ENCODE data around the gene LGALS3BP.

LGALS3BP gene

GRCh38 chr17:78966123-78966813, 13.5 kb downstream of the LGALS3BP start:
- TF ChIP-seq YY1 (IDR thresholded peaks at IDR 0.05; ENCODE audit: low read depth) = no peak
- TF ChIP-seq TAF1 (IDR thresholded peaks at IDR 0.05; ENCODE audit: low read depth) = no peak
- TF ChIP-seq RAD21 (IDR thresholded peaks at IDR 0.05; ENCODE audit: low read depth) = no peak
- TF ChIP-seq CREB1 (IDR thresholded peaks at IDR 0.05; ENCODE audit: low read depth) = no peak
- TF ChIP-seq REST (IDR thresholded peaks at IDR 0.05; ENCODE audit: low read depth) = no peak
- TF ChIP-seq NFIC (IDR thresholded peaks at IDR 0.05) = no peak
- no peak for TF ChIP-seq EGR1 (IDR thresholded peaks at IDR 0.05)
- TF ChIP-seq TCF12 (IDR thresholded peaks at IDR 0.05; ENCODE audit: low read depth) = no peak
- TF ChIP-seq ZBTB7A (IDR thresholded peaks at IDR 0.05; ENCODE audit: low read depth) = no peak
- no peak for TF ChIP-seq USF1 (IDR thresholded peaks at IDR 0.05)
- TF ChIP-seq FOXM1 (IDR thresholded peaks at IDR 0.05; ENCODE audit: borderline replicate concordance, low read depth) = no peak
- no peak for TF ChIP-seq TEAD4 (IDR thresholded peaks at IDR 0.05)
- TF ChIP-seq MAX (IDR thresholded peaks at IDR 0.05) = no peak
- TF ChIP-seq CEBPB (IDR thresholded peaks at IDR 0.05) = no peak
- no peak for TF ChIP-seq EP300 (IDR thresholded peaks at IDR 0.05; ENCODE audit: borderline replicate concordance)

GRCh38 chr17:78965491-78965924, 14.2 kb downstream of the LGALS3BP start:
- TF ChIP-seq USF1 (IDR thresholded peaks at IDR 0.05) = no peak
- TF ChIP-seq YY1 (IDR thresholded peaks at IDR 0.05; ENCODE audit: low read depth) = no peak
- TF ChIP-seq RAD21 (IDR thresholded peaks at IDR 0.05; ENCODE audit: low read depth) = no peak
- no peak for TF ChIP-seq REST (IDR thresholded peaks at IDR 0.05; ENCODE audit: low read depth)
- TF ChIP-seq EP300 (IDR thresholded peaks at IDR 0.05; ENCODE audit: borderline replicate concordance) = no peak
- TF ChIP-seq CREB1 (IDR thresholded peaks at IDR 0.05; ENCODE audit: low read depth) = no peak
- TF ChIP-seq MAX (IDR thresholded peaks at IDR 0.05) = no peak
- TF ChIP-seq CEBPB (IDR thresholded peaks at IDR 0.05) = no peak
- TF ChIP-seq TEAD4 (IDR thresholded peaks at IDR 0.05) = no peak
- TF ChIP-seq ZBTB7A (IDR thresholded peaks at IDR 0.05; ENCODE audit: low read depth) = no peak
- no peak for TF ChIP-seq FOXM1 (IDR thresholded peaks at IDR 0.05; ENCODE audit: borderline replicate concordance, low read depth)
- no peak for TF ChIP-seq EGR1 (IDR thresholded peaks at IDR 0.05)
- TF ChIP-seq TCF12 (IDR thresholded peaks at IDR 0.05; ENCODE audit: low read depth) = no peak
- TF ChIP-seq NFIC (IDR thresholded peaks at IDR 0.05) = no peak
- no peak for TF ChIP-seq TAF1 (IDR thresholded peaks at IDR 0.05; ENCODE audit: low read depth)

GRCh38 chr17:78963378-78963777, 16.3 kb downstream of the LGALS3BP start:
- TF ChIP-seq TCF12 (IDR thresholded peaks at IDR 0.05; ENCODE audit: low read depth) = no peak
- no peak for TF ChIP-seq ZBTB7A (IDR thresholded peaks at IDR 0.05; ENCODE audit: low read depth)
- no peak for TF ChIP-seq TAF1 (IDR thresholded peaks at IDR 0.05; ENCODE audit: low read depth)
- TF ChIP-seq FOXM1 (IDR thresholded peaks at IDR 0.05; ENCODE audit: borderline replicate concordance, low read depth) = no peak
- no peak for TF ChIP-seq YY1 (IDR thresholded peaks at IDR 0.05; ENCODE audit: low read depth)
- TF ChIP-seq CEBPB (IDR thresholded peaks at IDR 0.05) = no peak
- no peak for TF ChIP-seq MAX (IDR thresholded peaks at IDR 0.05)
- no peak for TF ChIP-seq NFIC (IDR thresholded peaks at IDR 0.05)
- TF ChIP-seq EGR1 (IDR thresholded peaks at IDR 0.05) = no peak
- TF ChIP-seq TEAD4 (IDR thresholded peaks at IDR 0.05) = no peak
- TF ChIP-seq RAD21 (IDR thresholded peaks at IDR 0.05; ENCODE audit: low read depth) = no peak
- no peak for TF ChIP-seq EP300 (IDR thresholded peaks at IDR 0.05; ENCODE audit: borderline replicate concordance)
- no peak for TF ChIP-seq REST (IDR thresholded peaks at IDR 0.05; ENCODE audit: low read depth)
- no peak for TF ChIP-seq USF1 (IDR thresholded peaks at IDR 0.05)
- no peak for TF ChIP-seq CREB1 (IDR thresholded peaks at IDR 0.05; ENCODE audit: low read depth)
